Cardiac septum (tissue), 1 donor: ENCODE results near the gene STARD10. TPM values are rescaled to one million over a fixed set of nuclear protein-coding genes. Genes with fewer than 3 reads are reported as not detected.
"Not testable (repeated sequence)": the region's sequence is repeated elsewhere in the genome, so short reads cannot be mapped to it uniquely, and the experiment has no call there.

Experiments used
- DNase-seq: peaks from one replicate; pipeline ENCODE4 v3.0.0-alpha.2; 2020; ENCODE audit warnings: low spot score
- intact Hi-C: fragments of 100-400 bp; cut with DNase I; formaldehyde crosslinking; loops from one replicate; pipeline ENCODE4 v1.14.0; 2022
- total RNA-seq: library from RNA; stranded (reverse); fragmentation: NEBNext Ultra II Directional; extraction: Animal tissue kit (Norgen Biotek cat#: 25700); gene quantifications from one replicate; pipeline ENCODE4 v1.2.1, GENCODE V29; 2021
- donor health status: DM: no; HTN: no; CAD: no.

Gene STARD10
- total RNA-seq, 1 donor from 2014 or later, result 45.2 TPM

- DNase-seq, intact Hi-C loops: not testable (repeated sequence)
Observed at GRCh38 chr11:72827656-72828055, 33.8 kb upstream of the STARD10 start.

GRCh38 chr11:72826942-72827480, 33.2 kb upstream of the STARD10 start:
- intact Hi-C loops, result no loop called here
- no peak for DNase-seq

GRCh38 chr11:72826191-72826941, 32.5 kb upstream of the STARD10 start:
- intact Hi-C loops, result no loop called here
- no peak for DNase-seq

- no peak for DNase-seq
- intact Hi-C loops, result no loop called here
Observed at GRCh38 chr11:72825661-72826060, 31.8 kb upstream of the STARD10 start.

GRCh38 chr11:72824811-72825505, 31.1 kb upstream of the STARD10 start:
- DNase-seq, result no peak
- intact Hi-C loops, result no loop called here

- intact Hi-C loops, result no loop called here
- no peak for DNase-seq
Observed at GRCh38 chr11:72824020-72824419, 30.2 kb upstream of the STARD10 start.

- intact Hi-C loops, result no loop called here
- DNase-seq, result no peak
Observed at GRCh38 chr11:72823105-72823804, 29.4 kb upstream of the STARD10 start.

GRCh38 chr11:72821920-72822799, 28.3 kb upstream of the STARD10 start:
- intact Hi-C loops, result no loop called here
- peak; percentile 95 for DNase-seq

GRCh38 chr11:72821221-72821919, 27.5 kb upstream of the STARD10 start:
- no peak for DNase-seq
- intact Hi-C loops, result no loop called here

GRCh38 chr11:72820439-72821139, 26.7 kb upstream of the STARD10 start:
- intact Hi-C loops, result no loop called here
- no peak for DNase-seq

- DNase-seq, result no peak
- intact Hi-C loops, result loop anchor here (10.0 kb wide), 1 partner anchor 594 kb away; the partner anchor contains the start of gene INPPL1
Observed at GRCh38 chr11:72818971-72819370, 25.1 kb upstream of the STARD10 start.

GRCh38 chr11:72817966-72818365, 24.1 kb upstream of the STARD10 start:
- DNase-seq, result no peak
- intact Hi-C loops, result loop anchor here (10.0 kb wide), 1 partner anchor 593 kb away; the partner anchor contains the start of gene INPPL1

- intact Hi-C loops, result loop anchor here (10.0 kb wide), 1 partner anchor 592 kb away; the partner anchor contains the start of gene INPPL1
- no peak for DNase-seq
Observed at GRCh38 chr11:72816404-72816990, 22.6 kb upstream of the STARD10 start.

- DNase-seq, result no peak
- intact Hi-C loops, result loop anchor here (10.0 kb wide), 1 partner anchor 590 kb away; the partner anchor contains the start of gene INPPL1
Observed at GRCh38 chr11:72815110-72815618, 21.3 kb upstream of the STARD10 start.

GRCh38 chr11:72814286-72815109, 20.7 kb upstream of the STARD10 start, which contains the start of gene ATG16L2:
TSS of gene ATG16L2 (plus strand) at chr11:72814411. CDS start at chr11:72814446, 35 bp downstream.
- intact Hi-C loops, result loop anchor here (10.0 kb wide), 1 partner anchor 590 kb away; the partner anchor contains the start of gene INPPL1
- DNase-seq, result peak; percentile 96

GRCh38 chr11:72813740-72814285, 20.0 kb upstream of the STARD10 start:
- DNase-seq, result no peak

More at GRCh38 chr11:72813740-72814285, 20.0 kb upstream of the STARD10 start:
- intact Hi-C loops, result loop anchor here (10.0 kb wide), 1 partner anchor 589 kb away; the partner anchor contains the start of gene INPPL1
